Natural killer cell treated with Interleukin-12 subunit alpha and Interleukin-12 subunit beta and Interleukin-15 and Interleukin-18, amount 100 ng/mL, for 72 hours (primary cell): ENCODE data around the gene SP6. TPM values are rescaled to one million over a fixed set of nuclear protein-coding genes. Genes with fewer than 3 reads are reported as not detected.

ENCODE experiments used
- ATAC-seq, 2 donors: fragments of 150-1000 bp; cut with Tn5 transposase in 1 of 2; sonication (Bioruptor Pico), chemical (Tn5 transposase) in 1 of 2; 2 replicates each; pipeline ENCODE4 v1.10.0; 2021
- DNase-seq: peaks from one replicate; pipeline ENCODE4 v3.0.0; 2022; ENCODE audit warnings: low spot score
- H3K27ac Mint-ChIP-seq, 2 donors: 1 replicate in 1 of 2; 2 replicates in 1 of 2; pipeline ENCODE4 v1.8.0; 2022; ENCODE audit warnings: mixed read lengths in 2 of 2, mild to moderate bottlenecking in 1 of 2, moderate library complexity in 1 of 2
- H3K27me3 Mint-ChIP-seq, 2 donors: 1 replicate in 1 of 2; 2 replicates in 1 of 2; pipeline ENCODE4 v1.8.0; 2022; ENCODE audit warnings: mixed read lengths in 2 of 2
- H3K36me3 Mint-ChIP-seq: one replicate; pipeline ENCODE4 v1.8.0; 2022; ENCODE audit warnings: mixed read lengths
- H3K4me1 Mint-ChIP-seq, 2 donors: 1 replicate in 1 of 2; 2 replicates in 1 of 2; pipeline ENCODE4 v1.8.0; 2022; ENCODE audit warnings: low read depth in 2 of 2, mixed read lengths in 2 of 2, mild to moderate bottlenecking in 1 of 2
- H3K4me3 Mint-ChIP-seq: one replicate; pipeline ENCODE4 v1.8.0; 2022; ENCODE audit warnings: mixed read lengths
- H3K9me3 Mint-ChIP-seq: 2 replicates; pipeline ENCODE4 v1.8.0; 2022; ENCODE audit warnings: mixed read lengths
- total RNA-seq, 2 donors: library from RNA; stranded (reverse); gene quantifications; one replicate each; pipeline ENCODE4 v1.2.3, GENCODE V29; 2022

The SP6 gene
- total RNA-seq, 2 donors from 2014 or later: 0.24 TPM; not detected in 1

DNA sequence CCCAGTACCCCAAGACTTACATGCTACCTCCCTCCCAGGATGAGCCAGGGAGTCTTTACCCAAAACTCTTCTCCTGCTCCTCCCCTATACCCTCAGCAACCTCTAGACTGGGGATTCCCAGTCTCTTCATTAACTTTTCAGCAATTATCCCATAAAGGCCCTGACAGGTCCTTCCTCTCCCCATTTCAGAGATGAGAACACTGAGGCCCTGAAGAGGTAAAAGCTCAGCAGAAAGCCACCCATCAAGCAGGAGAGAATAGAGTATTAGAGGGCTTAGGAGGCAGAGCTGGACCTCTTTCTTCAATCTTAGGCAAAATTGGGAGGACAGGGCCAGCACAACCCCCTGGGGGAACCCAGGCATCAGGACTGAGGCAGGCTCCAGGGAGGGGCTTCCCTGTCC lies 5.9 kb upstream of the SP6 start:
- H3K4me3 Mint-ChIP-seq: no peak overlapping the region
- no peak for DNase-seq
- H3K36me3 Mint-ChIP-seq: no peaks in the 10 kb centered on the region
- peaks cover 60 to 70% of the 10 kb centered on the region in 2 donors for H3K27me3 Mint-ChIP-seq
- no peak for ATAC-seq
- H3K9me3 Mint-ChIP-seq: no peaks in the 10 kb centered on the region
- peak overlapping the region in 1 of 2 donors; percentile 64 for H3K27ac Mint-ChIP-seq
- peaks cover 9 to 22% of the 10 kb centered on the region in 2 donors for H3K4me1 Mint-ChIP-seq

DNA sequence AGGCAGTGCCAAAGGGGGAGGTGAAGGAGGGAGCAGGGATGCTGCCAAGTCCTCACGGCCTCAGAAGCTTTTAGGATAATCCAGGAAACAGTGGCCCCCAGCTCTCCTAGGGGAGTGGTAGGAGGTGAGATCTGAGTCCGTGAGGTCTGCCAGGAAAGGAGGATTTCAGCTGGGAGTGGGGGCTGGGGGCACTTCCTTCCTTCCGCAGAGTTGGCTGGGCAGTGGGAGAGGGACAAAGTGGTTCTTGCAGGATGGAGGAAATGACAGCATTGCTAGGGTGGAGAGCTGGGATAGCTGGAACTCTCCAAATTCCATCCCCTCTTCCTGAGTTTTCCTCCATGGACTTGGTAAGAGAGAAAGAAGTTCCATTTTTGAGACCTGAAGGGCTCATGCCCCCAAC lies 4.8 kb upstream of the SP6 start:
- H3K9me3 Mint-ChIP-seq: no peaks in the 10 kb centered on the region
- no peak overlapping the region for H3K4me3 Mint-ChIP-seq
- DNase-seq: no peak
- H3K27ac Mint-ChIP-seq: no peak overlapping the region
- no peaks in the 10 kb centered on the region for H3K36me3 Mint-ChIP-seq
- ATAC-seq: no peak
- H3K27me3 Mint-ChIP-seq: peaks cover 62 to 72% of the 10 kb centered on the region in 2 donors
- H3K4me1 Mint-ChIP-seq: peaks cover 9 to 25% of the 10 kb centered on the region in 2 donors

DNA sequence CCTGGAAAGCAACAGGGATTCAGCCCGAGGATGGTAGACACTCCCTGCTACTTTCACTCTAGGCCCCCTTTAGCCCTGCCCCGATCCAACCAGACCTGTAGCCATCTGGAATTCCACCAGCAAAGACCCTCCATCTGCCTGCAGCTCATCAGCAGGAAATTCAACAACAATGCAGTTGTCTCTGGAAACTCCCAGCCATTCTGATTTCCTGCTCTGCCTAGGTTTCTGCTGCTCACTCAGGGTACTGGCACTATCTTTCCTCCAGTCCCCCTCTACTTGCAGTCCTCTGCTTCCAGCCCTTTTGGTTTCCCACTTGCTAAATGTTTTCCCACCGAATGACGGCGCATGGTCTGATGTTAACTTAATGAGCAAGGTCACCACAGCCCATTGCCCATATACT lies 2.7 kb upstream of the SP6 start:
- peaks cover 9 to 29% of the 10 kb centered on the region in 2 donors for H3K4me1 Mint-ChIP-seq
- H3K27ac Mint-ChIP-seq: no peak overlapping the region
- no peaks in the 10 kb centered on the region for H3K36me3 Mint-ChIP-seq
- DNase-seq (no peak), ATAC-seq (no peak)
- H3K27me3 Mint-ChIP-seq: peaks cover 65 to 68% of the 10 kb centered on the region in 2 donors
- H3K9me3 Mint-ChIP-seq: no peaks in the 10 kb centered on the region
- H3K4me3 Mint-ChIP-seq: no peak overlapping the region

GRCh38 chr17:47852113-47852949 lies 1.4 kb upstream of the SP6 start:
- Mint-ChIP-seq H3K27ac (no peak overlapping the region), H3K36me3 (no peaks in the 10 kb centered on the region), H3K9me3 (no peaks in the 10 kb centered on the region), H3K4me1 (peaks cover 9 to 29% of the 10 kb centered on the region in 2 donors), H3K4me3 (peak overlapping the region; percentile 27), H3K27me3 (peaks cover 62% of the 10 kb centered on the region in 2 donors)
- DNase-seq (no peak), ATAC-seq (no peak)

GRCh38 chr17:47851764-47852112 lies 775 bp upstream of the SP6 start:
- H3K4me1 Mint-ChIP-seq: peaks cover 9 to 28% of the 10 kb centered on the region in 2 donors
- no peaks in the 10 kb centered on the region for H3K9me3 Mint-ChIP-seq
- no peak for ATAC-seq
- H3K4me3 Mint-ChIP-seq: peak overlapping the region; percentile 27
- no peak overlapping the region for H3K27ac Mint-ChIP-seq
- peaks cover 64% of the 10 kb centered on the region in 2 donors for H3K27me3 Mint-ChIP-seq
- H3K36me3 Mint-ChIP-seq: no peaks in the 10 kb centered on the region
- DNase-seq: no peak

- DNase-seq: no peak
- Mint-ChIP-seq H3K27ac (no peak overlapping the region), H3K4me1 (peaks cover 9 to 26% of the 10 kb centered on the region in 2 donors), H3K4me3 (peak overlapping the region; percentile 38), H3K9me3 (no peaks in the 10 kb centered on the region), H3K36me3 (no peaks in the 10 kb centered on the region), H3K27me3 (peaks cover 56 to 62% of the 10 kb centered on the region in 2 donors)
- no peak for ATAC-seq
Observed at GRCh38 chr17:47850373-47850691, 631 bp downstream of the SP6 start.

- no peak overlapping the region for H3K4me3 Mint-ChIP-seq
- peaks cover 40 to 44% of the 10 kb centered on the region in 2 donors for H3K27me3 Mint-ChIP-seq
- no peak for ATAC-seq
- H3K36me3 Mint-ChIP-seq: no peaks in the 10 kb centered on the region
- no peak overlapping the region for H3K27ac Mint-ChIP-seq
- peaks cover 11 to 17% of the 10 kb centered on the region in 2 donors for H3K4me1 Mint-ChIP-seq
- DNase-seq: no peak
- H3K9me3 Mint-ChIP-seq: no peaks in the 10 kb centered on the region
Observed at GRCh38 chr17:47848198-47848513, 2.8 kb downstream of the SP6 start.

- Mint-ChIP-seq H3K4me3 (no peak overlapping the region), H3K4me1 (peaks cover 13 to 19% of the 10 kb centered on the region in 2 donors), H3K36me3 (no peaks in the 10 kb centered on the region), H3K27ac (no peak overlapping the region), H3K27me3 (peaks cover 34 to 39% of the 10 kb centered on the region in 2 donors), H3K9me3 (no peaks in the 10 kb centered on the region)
- DNase-seq (no peak), ATAC-seq (no peak)
Observed at GRCh38 chr17:47847341-47848197, 3.4 kb downstream of the SP6 start.

DNA sequence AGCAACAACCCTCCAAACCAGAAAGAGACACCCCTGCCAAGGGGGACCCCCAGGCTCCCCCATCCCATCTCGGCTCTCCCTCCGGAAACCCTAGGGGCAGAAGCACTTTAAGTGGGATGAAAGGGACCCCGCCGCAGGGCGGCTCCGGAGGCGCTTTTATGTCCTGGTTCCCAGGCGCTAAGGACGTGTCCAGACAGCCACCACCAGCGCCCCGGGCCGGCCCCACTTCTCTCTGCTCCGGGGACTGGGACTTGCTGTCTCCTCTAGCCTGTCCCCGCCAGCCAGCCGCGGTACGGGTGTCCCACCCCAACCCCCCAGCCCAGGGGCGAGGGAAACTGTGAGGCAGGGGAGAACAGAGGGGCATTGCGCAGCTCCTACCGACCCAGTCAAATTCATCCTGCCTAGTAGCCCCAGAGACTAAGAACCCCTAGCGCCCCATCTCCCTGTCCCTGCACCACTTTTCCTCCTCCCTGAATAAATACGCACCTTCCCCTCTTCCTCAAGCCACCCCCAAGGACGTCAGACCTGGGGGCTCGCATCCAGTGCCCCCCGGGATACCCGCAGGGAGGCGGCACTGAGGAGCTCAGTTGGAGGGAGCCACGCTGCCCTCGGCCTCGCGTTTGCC lies 4.1 kb downstream of the SP6 start:
- no peak overlapping the region for H3K4me3 Mint-ChIP-seq

GRCh38 chr17:47845716-47846075 lies 5.3 kb downstream of the SP6 start:
- no peak overlapping the region for H3K4me3 Mint-ChIP-seq
- H3K27ac Mint-ChIP-seq: no peak overlapping the region
- ATAC-seq (no peak), DNase-seq (no peak)
- no peaks in the 10 kb centered on the region for H3K9me3 Mint-ChIP-seq
- no peaks in the 10 kb centered on the region for H3K36me3 Mint-ChIP-seq
- H3K4me1 Mint-ChIP-seq: peaks cover 10 to 14% of the 10 kb centered on the region in 2 donors
- peaks cover 25 to 30% of the 10 kb centered on the region in 2 donors for H3K27me3 Mint-ChIP-seq

More for the DNA sequence above, 4.1 kb downstream of the SP6 start:
- ATAC-seq (no peak), DNase-seq (no peak)
- H3K27ac Mint-ChIP-seq: no peak overlapping the region
- H3K9me3 Mint-ChIP-seq: no peaks in the 10 kb centered on the region
- peaks cover 6 to 12% of the 10 kb centered on the region in 2 donors for H3K4me1 Mint-ChIP-seq
- H3K27me3 Mint-ChIP-seq: peaks cover 26 to 32% of the 10 kb centered on the region in 2 donors
- no peaks in the 10 kb centered on the region for H3K36me3 Mint-ChIP-seq

GRCh38 chr17:47844814-47845715 lies 5.9 kb downstream of the SP6 start:
- ATAC-seq (no peak), DNase-seq (no peak)
- Mint-ChIP-seq H3K4me1 (peaks cover 14 to 15% of the 10 kb centered on the region in 2 donors), H3K4me3 (no peak overlapping the region), H3K27me3 (peaks cover 25 to 27% of the 10 kb centered on the region in 2 donors), H3K9me3 (no peaks in the 10 kb centered on the region), H3K27ac (no peak overlapping the region), H3K36me3 (no peaks in the 10 kb centered on the region)

- Mint-ChIP-seq H3K27me3 (peaks cover 18 to 22% of the 10 kb centered on the region in 2 donors), H3K4me1 (peaks cover 15 to 18% of the 10 kb centered on the region in 2 donors), H3K36me3 (no peaks in the 10 kb centered on the region), H3K27ac (no peak overlapping the region), H3K4me3 (no peak overlapping the region), H3K9me3 (no peaks in the 10 kb centered on the region)
- ATAC-seq (no peak), DNase-seq (no peak)
Observed at GRCh38 chr17:47844227-47844626, 6.7 kb downstream of the SP6 start.

DNA sequence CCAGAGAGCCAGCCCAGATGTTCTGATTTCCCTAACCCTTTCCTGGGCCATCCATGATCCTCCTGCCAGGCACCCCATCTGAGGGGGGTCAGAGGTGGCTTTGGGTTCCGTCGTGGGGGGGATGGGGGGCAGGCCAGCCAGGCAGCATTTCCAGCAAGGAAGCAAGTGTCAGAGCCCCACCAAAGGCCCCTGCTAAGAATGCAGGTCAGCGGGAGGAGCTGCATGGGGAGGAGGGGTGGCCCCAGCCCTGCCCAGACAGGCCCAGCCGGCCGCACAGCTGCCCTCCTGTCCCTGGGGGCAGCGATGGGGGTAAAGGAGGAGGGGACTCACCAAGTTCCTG lies 7.6 kb downstream of the SP6 start:
- no peak for DNase-seq
- Mint-ChIP-seq H3K36me3 (no peaks in the 10 kb centered on the region), H3K4me3 (no peak overlapping the region), H3K27me3 (peaks cover 12 to 15% of the 10 kb centered on the region in 2 donors), H3K27ac (no peak overlapping the region), H3K4me1 (peaks cover 15 to 18% of the 10 kb centered on the region in 2 donors), H3K9me3 (no peaks in the 10 kb centered on the region)
- no peak for ATAC-seq
